MM.1S (cell line): Measurements from ENCODE around the gene TDP1.

ENCODE experiments used
- DNase-seq: peaks from one replicate; pipeline ENCODE4 v3.0.0-alpha.2; 2015
- H2AFZ ChIP-seq: fragments of 300-600 bp; sonication (generic); 2 replicates; pipeline ENCODE4 v1.6.0; 2016; ENCODE audit warnings: antibody characterized with exemption, low read length
- H3F3A ChIP-seq: fragments of 300-600 bp; sonication (generic); 2 replicates; pipeline ENCODE4 v1.6.1; 2016; ENCODE audit warnings: mild to moderate bottlenecking, antibody characterized with exemption, low read length, moderate library complexity, mixed read lengths; ENCODE audit not compliant: insufficient read depth
- H3K27ac ChIP-seq: fragments of 300-600 bp; sonication (generic); 2 replicates; pipeline ENCODE4 v1.5.1; 2016; ENCODE audit warnings: mild to moderate bottlenecking, low read length
- H3K27me3 ChIP-seq: fragments of 300-600 bp; sonication (generic); replicated peaks from 2 replicates; pipeline ENCODE4 v1.6.0; 2016; ENCODE audit warnings: low read length; ENCODE audit not compliant: insufficient read depth
- H3K36me3 ChIP-seq: fragments of 300-600 bp; sonication (generic); replicated peaks from 2 replicates; pipeline ENCODE4 v1.6.1; 2016; ENCODE audit warnings: mild to moderate bottlenecking, low read length, mixed read lengths; ENCODE audit not compliant: insufficient read depth
- H3K4me1 ChIP-seq: fragments of 300-600 bp; sonication (generic); 2 replicates; pipeline ENCODE4 v1.6.1; 2016; ENCODE audit warnings: low read length, mixed read lengths
- H3K4me2 ChIP-seq: fragments of 300-600 bp; sonication (generic); 2 replicates; pipeline ENCODE4 v1.6.0; 2016; ENCODE audit warnings: low read depth, low read length
- H3K4me3 ChIP-seq: fragments of 300-600 bp; sonication (generic); 2 replicates; pipeline ENCODE4 v1.5.1; 2016; ENCODE audit warnings: low read length, mixed read lengths
- H3K79me2 ChIP-seq: fragments of 300-600 bp; sonication (generic); 2 replicates; pipeline ENCODE4 v1.6.1; 2016; ENCODE audit warnings: mixed run types, low read length, mixed read lengths
- H3K9ac ChIP-seq: fragments of 300-600 bp; sonication (generic); 2 replicates; pipeline ENCODE4 v1.6.1; 2016; ENCODE audit warnings: low read length, mixed read lengths
- H3K9me2 ChIP-seq: fragments of 300-600 bp; sonication (generic); replicated peaks from 2 replicates; pipeline ENCODE4 v1.6.1; 2016; ENCODE audit warnings: mild to moderate bottlenecking, low read length, mixed read lengths; ENCODE audit not compliant: insufficient read depth
- H3K9me3 ChIP-seq: fragments of 300-600 bp; sonication (generic); replicated peaks from 2 replicates; pipeline ENCODE4 v1.6.1; 2016; ENCODE audit warnings: mild to moderate bottlenecking, low read length, mixed read lengths; ENCODE audit not compliant: insufficient read depth
- H4K20me1 ChIP-seq: fragments of 300-600 bp; sonication (generic); 2 replicates; pipeline ENCODE4 v1.6.1; 2016; ENCODE audit warnings: mild to moderate bottlenecking, low read length, moderate library complexity, mixed read lengths; ENCODE audit not compliant: insufficient read depth
- EZH2 ChIP-seq: fragments of 300-600 bp; sonication (generic); optimal IDR thresholded peaks from 2 replicates; pipeline ENCODE3; 2017; ENCODE audit warnings: low read depth, mild to moderate bottlenecking, antibody characterized with exemption, low read length, mixed read lengths
- EZH2phosphoT487 ChIP-seq: fragments of 300-600 bp; sonication (generic); IDR thresholded peaks from 2 replicates; pipeline ENCODE4 v1.6.1; 2018; ENCODE audit warnings: antibody characterized with exemption, low read length
- TF ChIP-seq, protein P1 (sequence below): fragments of 300-600 bp; sonication (generic); IDR thresholded peaks from 2 replicates; pipeline ENCODE4 v1.5.1; 2016; ENCODE audit warnings: antibody characterized with exemption, low read length, mixed read lengths

TDP1 gene

DNA sequence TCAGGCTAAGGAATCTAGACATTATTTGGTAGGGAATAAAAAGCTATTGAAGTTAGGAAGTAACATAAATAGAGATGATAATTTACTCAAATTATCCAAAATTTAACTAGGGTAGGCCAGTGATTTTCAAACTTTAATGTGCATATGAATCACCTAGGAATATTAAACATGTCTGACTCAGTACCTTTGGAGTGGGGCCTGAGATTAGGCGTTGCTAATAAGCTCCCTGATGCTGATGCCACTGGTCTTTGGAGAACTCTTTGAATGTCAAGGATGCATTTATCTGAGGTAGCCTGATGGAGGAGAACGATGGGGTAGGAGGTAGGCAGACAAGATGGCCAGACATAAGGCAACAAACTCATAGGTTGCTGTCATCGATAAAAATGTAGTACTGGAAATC lies 34.4 kb upstream of the TDP1 start:
- no peaks in the 10 kb centered on the region for H3K79me2 ChIP-seq
- H3K27ac ChIP-seq: no peak overlapping the region
- H3K4me2 ChIP-seq: no peak overlapping the region
- H3K9ac ChIP-seq: no peak overlapping the region
- no peaks in the 10 kb centered on the region for H3K9me2 ChIP-seq
- H3K9me3 ChIP-seq: no peaks in the 10 kb centered on the region
- H3K4me1 ChIP-seq: no peaks in the 10 kb centered on the region
- TF ChIP-seq EZH2phosphoT487: no peak
- no peak for TF ChIP-seq EZH2
- TF ChIP-seq, protein P1, sequence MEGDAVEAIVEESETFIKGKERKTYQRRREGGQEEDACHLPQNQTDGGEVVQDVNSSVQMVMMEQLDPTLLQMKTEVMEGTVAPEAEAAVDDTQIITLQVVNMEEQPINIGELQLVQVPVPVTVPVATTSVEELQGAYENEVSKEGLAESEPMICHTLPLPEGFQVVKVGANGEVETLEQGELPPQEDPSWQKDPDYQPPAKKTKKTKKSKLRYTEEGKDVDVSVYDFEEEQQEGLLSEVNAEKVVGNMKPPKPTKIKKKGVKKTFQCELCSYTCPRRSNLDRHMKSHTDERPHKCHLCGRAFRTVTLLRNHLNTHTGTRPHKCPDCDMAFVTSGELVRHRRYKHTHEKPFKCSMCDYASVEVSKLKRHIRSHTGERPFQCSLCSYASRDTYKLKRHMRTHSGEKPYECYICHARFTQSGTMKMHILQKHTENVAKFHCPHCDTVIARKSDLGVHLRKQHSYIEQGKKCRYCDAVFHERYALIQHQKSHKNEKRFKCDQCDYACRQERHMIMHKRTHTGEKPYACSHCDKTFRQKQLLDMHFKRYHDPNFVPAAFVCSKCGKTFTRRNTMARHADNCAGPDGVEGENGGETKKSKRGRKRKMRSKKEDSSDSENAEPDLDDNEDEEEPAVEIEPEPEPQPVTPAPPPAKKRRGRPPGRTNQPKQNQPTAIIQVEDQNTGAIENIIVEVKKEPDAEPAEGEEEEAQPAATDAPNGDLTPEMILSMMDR: no peak
- no peaks in the 10 kb centered on the region for H3K36me3 ChIP-seq
- H2AFZ ChIP-seq: no peak overlapping the region
- no peak for DNase-seq
- H3F3A ChIP-seq: no peaks in the 10 kb centered on the region
- no peaks in the 10 kb centered on the region for H4K20me1 ChIP-seq
- no peak overlapping the region for H3K4me3 ChIP-seq
- H3K27me3 ChIP-seq: no peaks in the 10 kb centered on the region

DNA sequence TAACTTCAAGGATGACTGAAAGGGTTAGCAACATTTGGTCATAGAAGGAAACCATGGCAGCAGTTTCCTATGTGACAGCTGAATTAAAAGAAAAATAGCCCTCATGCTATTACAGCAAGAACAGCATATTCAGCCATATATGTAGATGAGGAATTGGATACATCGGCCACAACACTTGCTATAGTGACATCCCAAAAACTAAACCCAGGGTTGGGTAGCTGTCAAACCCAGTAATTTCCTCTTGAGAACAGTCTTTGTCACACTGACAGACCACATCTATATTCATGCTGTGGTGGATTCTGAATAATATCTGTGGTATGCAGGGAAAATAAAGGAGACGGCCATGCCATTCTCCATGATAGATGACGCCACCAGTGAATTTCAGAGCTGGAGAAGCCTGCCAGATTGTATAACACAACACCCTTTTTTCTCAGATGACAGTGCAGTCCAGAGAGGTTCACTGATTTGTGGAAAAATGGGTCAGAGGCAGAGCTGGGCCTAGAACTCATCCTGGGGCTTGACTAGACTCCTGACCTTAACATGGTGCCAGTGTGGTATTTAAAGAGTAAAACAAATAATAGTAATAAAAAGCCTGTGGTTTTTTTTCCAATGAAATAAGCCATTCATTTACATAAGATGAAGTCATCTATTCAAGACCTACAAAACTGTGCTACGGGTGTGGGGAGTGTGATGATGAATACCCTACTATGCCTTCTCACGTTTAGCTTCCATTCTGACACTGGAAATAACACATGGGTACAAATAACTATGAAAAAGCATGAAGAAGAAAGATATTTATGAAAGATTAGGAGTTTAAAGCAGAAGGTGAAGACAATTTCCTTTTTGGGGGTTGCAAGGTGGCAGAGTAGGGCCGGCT lies 33.5 kb upstream of the TDP1 start:
- Histone ChIP-seq H3F3A (no peaks in the 10 kb centered on the region), H3K9me3 (no peaks in the 10 kb centered on the region), H3K9ac (no peak overlapping the region), H3K4me2 (no peak overlapping the region), H3K4me1 (no peaks in the 10 kb centered on the region), H3K36me3 (no peaks in the 10 kb centered on the region), H3K27ac (no peak overlapping the region), H3K4me3 (no peak overlapping the region), H2AFZ (no peak overlapping the region), H4K20me1 (no peaks in the 10 kb centered on the region), H3K27me3 (no peaks in the 10 kb centered on the region), H3K79me2 (no peaks in the 10 kb centered on the region), H3K9me2 (no peaks in the 10 kb centered on the region)
- no peak for DNase-seq
- TF ChIP-seq, protein P1: no peak
- TF ChIP-seq EZH2phosphoT487 (no peak), EZH2 (no peak)

DNA sequence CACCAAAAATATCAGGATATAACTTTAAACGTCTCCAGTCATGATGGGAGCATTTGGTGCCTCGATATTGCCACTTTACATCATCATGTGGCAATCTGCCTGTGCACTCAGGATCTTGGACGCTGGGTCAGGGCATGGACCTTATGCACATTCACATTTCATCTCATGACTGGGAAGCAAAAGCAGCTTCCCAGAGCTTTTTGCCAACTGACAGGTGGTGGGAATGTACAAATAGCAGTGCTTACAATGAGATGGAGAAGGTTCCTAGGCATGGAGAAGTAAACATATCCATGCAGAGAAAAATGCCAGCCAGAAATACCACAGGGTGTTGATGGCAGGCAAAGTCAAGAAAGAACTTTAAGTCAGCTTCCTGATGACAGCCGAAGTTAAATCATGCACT lies 31.5 kb upstream of the TDP1 start:
- Histone ChIP-seq H3F3A (no peaks in the 10 kb centered on the region), H3K4me2 (no peak overlapping the region), H3K4me1 (no peaks in the 10 kb centered on the region), H3K79me2 (no peaks in the 10 kb centered on the region), H3K9me3 (no peaks in the 10 kb centered on the region), H3K27ac (no peak overlapping the region), H2AFZ (no peak overlapping the region), H3K27me3 (no peaks in the 10 kb centered on the region), H3K9me2 (no peaks in the 10 kb centered on the region), H3K36me3 (no peaks in the 10 kb centered on the region), H3K9ac (no peak overlapping the region), H4K20me1 (no peaks in the 10 kb centered on the region), H3K4me3 (no peak overlapping the region)
- TF ChIP-seq EZH2phosphoT487 (no peak), EZH2 (no peak)
- TF ChIP-seq, protein P1: no peak
- no peak for DNase-seq
